PFSK-1 (cell line): Measurements from ENCODE around the gene BMP5.

Experiments used
- FOXP2 ChIP-seq: optimal IDR thresholded peaks from 2 replicates; pipeline ENCODE3; 2011; ENCODE audit warnings: borderline replicate concordance, control low read depth, inconsistent platforms; ENCODE audit not compliant: insufficient read depth; ENCODE audit errors: extremely low read length, extremely low read depth
- POLR2AphosphoS5 ChIP-seq: IDR thresholded peaks from 2 replicates; pipeline ENCODE4 v1.6.1; 2012; ENCODE audit warnings: low read depth, mild to moderate bottlenecking, control low read depth, low read length, moderate library complexity
- REST ChIP-seq, 2 experiments: IDR thresholded peaks; 2 replicates each; pipeline versions ENCODE4 v1.6.1 to v1.8.0; 2011 to 2012; ENCODE audit warnings: low read depth in 2 of 2, low read length in 2 of 2, control low read depth in 1 of 2, inconsistent platforms in 1 of 2, mild to moderate bottlenecking in 1 of 2, moderate library complexity in 1 of 2; ENCODE audit not compliant: insufficient read depth in 1 of 2
- SIN3A ChIP-seq: IDR thresholded peaks from 2 replicates; pipeline ENCODE4 v1.6.1; 2012; ENCODE audit warnings: mild to moderate bottlenecking, low read length, moderate library complexity, borderline replicate concordance; ENCODE audit not compliant: insufficient read depth
- TAF1 ChIP-seq: IDR thresholded peaks from 2 replicates; pipeline ENCODE4 v1.6.1; 2012; ENCODE audit warnings: low read length, control low read depth, borderline replicate concordance; ENCODE audit not compliant: insufficient read depth

Gene BMP5

GRCh38 chr6:55897346-55897745, 22.0 kb upstream of the BMP5 start:
- TF ChIP-seq TAF1 = no peak
- TF ChIP-seq REST (IDR thresholded peaks at IDR 0.05; ENCODE audit: insufficient read depth in 1 of 2, low read depth in 2 of 2, low read length in 2 of 2) = 0 out of 4 replicates have a peak, but pooled peaks of 1 of the 2 experiments have one; percentile 18

DNA sequence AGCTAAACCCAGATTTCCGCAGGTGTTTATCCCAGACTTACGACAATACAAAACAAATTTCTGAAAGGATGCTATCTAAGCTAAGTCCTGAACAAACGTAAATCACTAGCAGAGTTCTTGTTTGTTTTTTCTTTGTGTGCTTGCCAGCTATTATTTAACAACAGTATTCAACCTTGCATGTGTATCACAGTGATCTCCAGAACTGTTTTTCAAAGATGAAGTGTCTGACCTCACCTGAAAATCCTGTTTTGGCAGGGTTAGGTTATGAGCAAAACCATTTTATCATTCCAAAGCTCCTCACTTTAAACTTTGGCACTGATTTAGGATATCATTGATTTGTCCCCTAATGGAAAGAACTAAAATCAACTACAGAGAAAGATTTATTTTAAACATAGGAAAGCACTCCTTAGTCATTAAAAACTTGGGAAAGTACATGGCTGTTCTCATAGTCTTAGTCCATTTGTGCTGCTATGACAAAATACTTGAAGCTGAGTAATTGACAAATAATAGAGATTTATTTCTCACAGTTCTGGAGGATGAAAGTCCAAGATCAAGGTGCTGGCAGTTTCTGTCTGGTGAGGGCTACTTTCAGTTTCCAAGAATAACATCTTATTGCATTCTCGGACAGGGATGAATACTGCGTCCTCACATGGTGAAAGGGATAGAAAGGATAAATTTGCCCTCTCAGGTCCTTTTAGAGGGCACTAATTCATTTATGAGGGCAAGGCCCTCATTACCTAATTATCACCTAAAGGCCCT, 20.8 kb upstream of the BMP5 start:
- TF ChIP-seq REST (IDR thresholded peaks at IDR 0.05; ENCODE audit: insufficient read depth in 1 of 2, low read depth in 2 of 2, low read length in 2 of 2) = no peak
- no peak for TF ChIP-seq POLR2AphosphoS5
- TF ChIP-seq SIN3A = no peak
- no peak for TF ChIP-seq TAF1
- no peak for TF ChIP-seq FOXP2

- no peak for TF ChIP-seq SIN3A
- no peak for TF ChIP-seq TAF1
- TF ChIP-seq REST (IDR thresholded peaks at IDR 0.05; ENCODE audit: insufficient read depth in 1 of 2, low read depth in 2 of 2, low read length in 2 of 2) = no peak
- TF ChIP-seq FOXP2 = no peak
- no peak for TF ChIP-seq POLR2AphosphoS5
These were observed 17.5 kb upstream of the BMP5 start for GRCh38 chr6:55892749-55893357.

GRCh38 chr6:55888917-55889316, 13.5 kb upstream of the BMP5 start:
- TF ChIP-seq SIN3A (no peak), REST (IDR thresholded peaks at IDR 0.05; ENCODE audit: insufficient read depth in 1 of 2, low read depth in 2 of 2, low read length in 2 of 2) (no peak), POLR2AphosphoS5 (no peak), TAF1 (no peak), FOXP2 (no peak)
